ENCODE measurements around the gene KCNA10.

KCNA10 gene

GRCh38 chr1:110474444-110474843 is 44.5 kb downstream of the KCNA10 start:
- no peak for DNase-seq (ENCODE audit: extremely low spot score)
- ChIA-PET CTCF (interaction anchor here (0.8 to 4.3 kb wide), 6 partner anchors 11 to 272 kb away, joined by 3 to 23 read pairs (median 8); no protein-coding TSS in a partner anchor), POLR2A (no interaction called here)
- TF ChIP-seq CTCF (IDR thresholded peaks at IDR 0.05; ENCODE audit: control extremely low read depth, extremely low read depth, low read depth, missing control alignments), result no peak

- ChIA-PET POLR2A (no interaction called here), CTCF (interaction anchor here (1.1 to 4.3 kb wide), 5 partner anchors 12 to 276 kb away, joined by 3 to 23 read pairs (median 11); no protein-coding TSS in a partner anchor)
- TF ChIP-seq CTCF (IDR thresholded peaks at IDR 0.05; ENCODE audit: control extremely low read depth, extremely low read depth, low read depth, missing control alignments), result no peak
- no peak for DNase-seq (ENCODE audit: extremely low spot score)
Observed at GRCh38 chr1:110472546-110472945, 46.4 kb downstream of the KCNA10 start.

GRCh38 chr1:110471131-110471530 is 47.8 kb downstream of the KCNA10 start:
- CTCF ChIA-PET, result interaction anchor here (4.3 kb wide), 1 partner anchor 25 kb away, joined by 23 read pairs; no protein-coding TSS in a partner anchor
- POLR2A ChIA-PET, result no interaction called here

More at GRCh38 chr1:110471131-110471530, 47.8 kb downstream of the KCNA10 start:
- no peak for DNase-seq (ENCODE audit: extremely low spot score)
- TF ChIP-seq CTCF (IDR thresholded peaks at IDR 0.05; ENCODE audit: control extremely low read depth, extremely low read depth, low read depth, missing control alignments), result no peak
